Fibroblast of the aortic adventitia (primary cell): ENCODE measurements around the gene LHFPL2. TPM values are rescaled to one million over a fixed set of nuclear protein-coding genes. Genes with fewer than 3 reads are reported as not detected.
A peak's percentile ranks its signal among the peaks of the same experiment; 100 is the strongest.

Experiments
- DNase-seq: peaks from one replicate; pipeline ENCODE4 v3.0.0-alpha.2; 2010; ENCODE audit warnings: low read depth
- H3K4me3 ChIP-seq: 2 replicates; pipeline ENCODE4 v1.5.1; 2011; ENCODE audit warnings: low read depth, mild to moderate bottlenecking, control low read depth, low read length, moderate library complexity
- total RNA-seq: library from RNA; depleted of rRNA; stranded (reverse); fragments of >200 nt; gene quantifications from 2 replicates; pipeline ENCODE4 v1.2.3, GENCODE V29; 2012; ENCODE audit warnings: low replicate concordance
- TF ChIP-seq, protein P1 (sequence below): IDR thresholded peaks from 2 replicates; pipeline ENCODE4 v1.5.1; 2011; ENCODE audit warnings: mild to moderate bottlenecking, low read length, control low read depth, inconsistent platforms; ENCODE audit not compliant: insufficient read depth

The LHFPL2 gene
- total RNA-seq, 1 donor = 81.2 TPM

- peak; percentile 29 for DNase-seq
- TF ChIP-seq, protein P1, sequence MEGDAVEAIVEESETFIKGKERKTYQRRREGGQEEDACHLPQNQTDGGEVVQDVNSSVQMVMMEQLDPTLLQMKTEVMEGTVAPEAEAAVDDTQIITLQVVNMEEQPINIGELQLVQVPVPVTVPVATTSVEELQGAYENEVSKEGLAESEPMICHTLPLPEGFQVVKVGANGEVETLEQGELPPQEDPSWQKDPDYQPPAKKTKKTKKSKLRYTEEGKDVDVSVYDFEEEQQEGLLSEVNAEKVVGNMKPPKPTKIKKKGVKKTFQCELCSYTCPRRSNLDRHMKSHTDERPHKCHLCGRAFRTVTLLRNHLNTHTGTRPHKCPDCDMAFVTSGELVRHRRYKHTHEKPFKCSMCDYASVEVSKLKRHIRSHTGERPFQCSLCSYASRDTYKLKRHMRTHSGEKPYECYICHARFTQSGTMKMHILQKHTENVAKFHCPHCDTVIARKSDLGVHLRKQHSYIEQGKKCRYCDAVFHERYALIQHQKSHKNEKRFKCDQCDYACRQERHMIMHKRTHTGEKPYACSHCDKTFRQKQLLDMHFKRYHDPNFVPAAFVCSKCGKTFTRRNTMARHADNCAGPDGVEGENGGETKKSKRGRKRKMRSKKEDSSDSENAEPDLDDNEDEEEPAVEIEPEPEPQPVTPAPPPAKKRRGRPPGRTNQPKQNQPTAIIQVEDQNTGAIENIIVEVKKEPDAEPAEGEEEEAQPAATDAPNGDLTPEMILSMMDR = peak; percentile 37
- H3K4me3 ChIP-seq = peak overlapping the region; percentile 56
These were observed 138.4 kb downstream of the LHFPL2 start for GRCh38 chr5:78509884-78510769.

- TF ChIP-seq, protein P1 = no peak
- H3K4me3 ChIP-seq = peak overlapping the region; percentile 56
- peak; percentile 10 for DNase-seq
These were observed 139.3 kb downstream of the LHFPL2 start for GRCh38 chr5:78509145-78509865.

DNA sequence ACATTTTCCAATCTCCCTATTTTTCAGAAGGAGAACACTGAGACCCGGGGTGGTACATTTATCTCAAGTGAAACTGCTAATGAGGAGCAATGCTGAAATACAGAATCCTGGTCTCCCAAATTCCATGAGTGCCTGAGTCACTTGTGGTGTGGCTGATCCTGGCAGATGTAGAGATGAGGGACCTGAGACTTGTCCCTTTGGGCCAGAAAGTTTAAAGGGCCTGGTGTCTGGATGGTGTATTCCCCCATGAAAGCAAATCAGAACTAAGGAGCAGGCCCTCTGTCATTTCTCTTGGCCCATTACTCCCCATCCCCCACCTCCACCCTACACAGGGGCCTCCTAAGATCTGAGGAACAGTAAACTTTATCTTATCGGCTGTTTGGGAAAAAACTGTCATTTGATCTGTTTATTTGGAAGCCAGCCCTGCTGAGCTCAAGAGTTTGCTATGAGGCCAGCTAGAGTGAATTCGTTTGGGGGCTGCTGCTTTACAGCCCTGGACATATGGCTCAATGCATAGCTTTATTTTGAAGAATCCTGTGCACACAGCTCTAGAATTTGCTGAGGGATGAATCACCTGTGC is 140.3 kb downstream of the LHFPL2 start:
- peak; percentile 46 for DNase-seq
- TF ChIP-seq, protein P1 = no peak
- H3K4me3 ChIP-seq = peak overlapping the region; percentile 11

DNA sequence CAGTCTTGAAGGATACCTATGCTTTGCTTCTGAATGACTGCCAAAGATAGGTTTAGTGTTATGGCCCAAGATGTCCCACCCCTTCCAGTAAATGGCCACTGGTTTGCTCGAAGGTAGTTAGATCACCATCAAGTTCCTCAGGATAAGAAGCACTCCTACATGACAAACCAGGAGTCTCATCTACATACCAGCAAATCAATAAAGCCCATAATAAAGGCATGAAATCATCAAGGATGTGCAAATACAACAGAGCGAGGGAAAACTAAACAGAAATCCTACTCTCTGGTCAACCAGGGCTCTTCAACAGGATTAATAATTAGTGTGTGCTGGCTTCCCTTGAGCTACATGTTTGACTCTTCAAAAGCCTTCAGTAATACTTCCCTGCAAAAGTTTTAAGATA is 141.0 kb downstream of the LHFPL2 start:
- DNase-seq = no peak
- TF ChIP-seq, protein P1 = no peak
- no peak overlapping the region for H3K4me3 ChIP-seq

DNA sequence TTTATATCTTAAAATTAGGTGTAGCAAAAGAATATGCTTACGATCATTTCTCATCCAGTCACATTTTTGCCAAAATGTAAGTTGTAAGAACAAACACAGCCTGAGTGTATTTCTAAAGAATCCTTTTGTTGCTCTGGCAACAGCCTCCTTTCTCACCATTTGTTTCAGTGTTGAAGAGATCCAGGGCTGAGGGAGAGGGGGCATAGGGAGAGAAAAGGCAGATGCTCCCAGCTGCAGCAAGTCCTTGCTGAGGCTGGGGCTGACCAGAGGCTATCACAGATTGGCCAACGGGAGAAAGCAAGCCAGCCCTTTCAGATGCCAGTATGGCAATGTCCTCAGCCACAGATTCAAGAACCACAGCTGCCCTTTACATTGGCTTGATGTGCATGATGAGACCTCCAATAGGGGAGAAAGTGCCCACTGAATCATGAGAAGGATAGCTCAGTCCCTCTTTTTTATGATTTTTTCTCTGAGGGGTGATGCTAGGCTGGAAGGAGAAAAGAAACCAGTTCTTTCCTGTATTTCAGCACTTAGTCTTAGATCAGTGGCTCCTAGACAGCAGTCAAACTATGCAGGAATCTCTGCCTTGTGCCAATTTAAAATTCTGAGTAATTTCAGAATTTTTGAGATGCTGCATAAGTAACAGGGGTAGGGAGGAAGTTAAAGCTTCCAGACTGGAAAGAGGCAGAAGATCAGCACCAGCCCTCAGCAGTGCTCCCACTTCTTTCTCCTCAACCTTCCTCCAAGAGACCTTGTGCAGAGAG is 142.1 kb downstream of the LHFPL2 start:
- H3K4me3 ChIP-seq = no peak overlapping the region
- TF ChIP-seq, protein P1 = no peak
- peak; percentile 65 for DNase-seq

DNA sequence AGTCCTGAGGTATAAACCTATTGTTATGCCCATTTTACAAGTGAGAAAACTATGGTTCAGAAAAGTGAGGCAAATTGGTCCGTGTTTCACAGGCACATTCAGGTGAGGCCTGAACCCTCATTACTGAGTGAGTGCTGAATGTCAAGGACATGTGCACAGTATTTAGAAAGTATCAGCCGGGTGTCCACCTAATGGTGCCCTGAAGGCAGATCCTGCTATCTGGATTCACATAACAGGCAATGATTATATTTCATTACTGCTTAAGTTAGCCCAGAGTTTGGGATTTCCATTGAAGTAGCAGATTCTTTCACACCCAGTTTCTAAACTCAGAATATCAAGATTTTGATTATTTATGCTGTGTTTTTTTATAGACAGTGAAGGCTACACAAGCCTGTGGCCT is 142.7 kb downstream of the LHFPL2 start:
- no peak overlapping the region for H3K4me3 ChIP-seq
- TF ChIP-seq, protein P1 = no peak
- no peak for DNase-seq
